Muscle of back (tissue), 11 donors: ENCODE results near the gene SND1. TPM values are rescaled to one million over a fixed set of nuclear protein-coding genes. Genes with fewer than 3 reads are reported as not detected.

Experiments used
- DNase-seq, 3 donors: peaks; one replicate each; pipeline versions ENCODE4 v3.0.0 to v3.0.0-alpha.2; 2013
- polyA plus RNA-seq, 10 donors: library from polyadenylated mRNA; unstranded; fragments of 120-200 nt; gene quantifications; one replicate each; pipeline ENCODE4 v1.2.1, GENCODE V29; 2013; ENCODE audit not compliant: insufficient read length in 10 of 10

Gene SND1
- polyA plus RNA-seq, 10 donors = 79.0 to 120 (median 98.4) TPM

- no peak for DNase-seq
Measured at GRCh38 chr7:127798769-127799372, 146.9 kb downstream of the SND1 start.

GRCh38 chr7:127799535-127800305, 147.7 kb downstream of the SND1 start:
- no peak for DNase-seq

DNA sequence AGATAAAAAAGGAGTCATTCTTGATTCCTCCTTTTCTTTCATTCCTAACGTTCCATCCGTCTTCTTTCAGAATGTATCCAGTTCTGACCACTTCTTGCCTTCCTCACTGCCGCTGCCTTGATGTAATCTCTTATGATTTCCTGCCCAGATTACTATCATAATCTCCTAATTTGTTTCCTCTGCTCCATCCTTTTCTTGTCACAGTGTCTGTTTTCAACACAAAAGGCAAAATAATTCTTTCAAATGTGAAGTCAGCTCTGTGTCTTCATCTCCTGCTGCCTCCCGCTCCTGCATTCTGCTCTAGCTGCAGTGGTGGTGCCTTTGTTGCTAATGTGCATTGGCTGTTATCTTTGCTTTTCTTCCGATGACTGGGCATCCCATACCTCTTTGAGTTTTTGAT, 150.9 kb downstream of the SND1 start:
- no peak for DNase-seq

DNA sequence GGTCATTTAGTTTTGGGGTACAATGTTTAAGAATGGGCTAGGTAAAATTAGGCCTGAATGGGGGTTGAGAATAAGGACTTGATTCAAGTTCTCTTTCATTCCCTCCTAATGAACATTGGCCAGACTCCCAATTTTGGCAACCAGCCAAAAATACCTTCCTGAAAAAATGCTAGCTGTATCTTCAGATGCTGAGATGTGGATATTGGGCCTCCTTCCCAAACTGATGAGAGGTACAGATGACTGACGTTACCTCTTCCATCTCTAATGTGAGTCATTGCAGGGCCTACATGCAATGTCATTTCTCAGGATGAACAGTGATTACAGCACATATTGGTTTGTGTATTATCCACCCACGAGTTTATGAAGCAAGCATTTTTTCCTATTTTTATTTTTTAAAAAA, 151.6 kb downstream of the SND1 start:
- DNase-seq = no peak

DNA sequence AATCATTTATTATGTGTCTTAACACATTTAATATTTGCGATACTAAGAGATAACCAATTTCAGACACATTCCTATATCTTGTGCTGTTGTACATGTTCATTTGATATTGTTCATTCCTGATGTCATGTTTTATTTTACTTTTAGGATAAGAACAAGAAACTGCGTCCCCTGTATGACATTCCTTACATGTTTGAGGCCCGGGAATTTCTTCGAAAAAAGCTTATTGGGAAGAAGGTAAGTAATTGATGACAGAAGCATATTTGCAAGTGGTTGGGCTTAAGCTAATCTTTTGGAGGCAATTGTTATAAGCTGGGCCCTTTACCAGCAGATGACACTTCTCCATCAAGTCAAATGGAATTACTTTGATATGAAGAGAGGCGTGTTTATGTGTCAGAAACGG, 155.3 kb downstream of the SND1 start:
- no peak for DNase-seq

DNA sequence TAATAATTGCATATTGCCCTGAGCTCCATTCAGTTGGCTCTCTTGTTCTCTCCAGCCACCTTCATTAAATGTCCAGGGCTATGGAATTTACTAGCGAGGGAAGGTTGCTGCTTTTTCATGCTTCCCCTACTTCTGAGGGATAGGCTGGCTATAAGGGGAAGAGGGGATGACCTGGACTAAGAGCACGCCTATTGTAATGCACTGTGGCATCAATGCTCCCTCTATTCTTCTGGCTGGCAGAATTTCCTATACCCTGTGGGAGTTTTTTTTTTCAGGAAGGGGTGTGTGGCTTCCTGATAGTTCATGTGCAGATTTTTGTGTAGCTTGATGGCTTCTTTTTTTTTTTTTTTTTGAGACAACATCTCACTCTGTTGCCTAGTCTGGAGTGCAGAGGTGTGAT, 155.8 kb downstream of the SND1 start:
- DNase-seq = no peak

- DNase-seq = peak in 2 of 3 donors; percentile 37 to 41
Measured at GRCh38 chr7:127809261-127809702, 157.3 kb downstream of the SND1 start.

GRCh38 chr7:127810113-127810512, 158.1 kb downstream of the SND1 start:
- no peak for DNase-seq

DNA sequence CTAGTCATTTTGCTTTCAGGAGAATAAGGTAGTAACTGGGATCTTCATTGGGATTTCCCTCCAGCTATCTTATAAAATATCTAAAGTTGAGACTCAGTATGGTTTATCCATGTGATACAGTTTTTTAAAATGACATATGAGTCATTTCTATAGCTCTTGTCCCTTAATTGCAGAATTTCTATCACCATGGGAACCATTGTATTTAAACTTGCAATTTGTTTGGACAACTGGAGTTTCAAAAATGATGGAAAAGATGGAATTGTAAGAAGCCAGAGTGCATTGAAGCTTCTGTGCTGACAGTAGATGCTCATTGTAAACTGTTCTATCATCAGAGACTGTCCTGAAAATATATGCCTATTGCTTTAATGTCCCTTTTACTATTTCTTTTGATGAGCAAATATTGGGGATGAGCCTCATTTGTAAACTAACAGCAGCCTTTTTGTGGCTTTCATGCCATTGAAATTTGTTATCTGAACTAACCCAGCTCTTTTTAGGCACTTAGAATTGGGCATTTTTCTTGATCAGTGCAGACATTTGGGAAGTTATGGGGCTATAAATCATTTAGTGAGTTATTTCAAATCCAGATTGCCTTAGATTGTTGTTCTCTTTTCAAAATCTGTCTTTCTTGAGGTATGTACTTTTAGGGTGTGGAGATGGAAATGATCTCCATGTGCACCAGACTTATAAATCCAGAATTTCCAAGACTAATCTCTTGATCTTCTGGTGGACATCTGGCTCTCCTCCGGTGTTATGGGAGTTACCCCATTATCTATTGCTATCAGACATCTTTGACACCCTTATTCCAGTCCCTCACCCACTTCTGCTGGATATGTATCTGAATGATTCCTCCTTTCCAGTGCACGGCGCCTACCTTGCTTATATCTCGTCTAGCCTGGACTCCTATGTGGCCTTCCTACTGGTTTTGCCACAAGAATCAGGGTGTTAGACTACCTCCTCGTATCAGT, 159.0 kb downstream of the SND1 start:
- DNase-seq = no peak

DNA sequence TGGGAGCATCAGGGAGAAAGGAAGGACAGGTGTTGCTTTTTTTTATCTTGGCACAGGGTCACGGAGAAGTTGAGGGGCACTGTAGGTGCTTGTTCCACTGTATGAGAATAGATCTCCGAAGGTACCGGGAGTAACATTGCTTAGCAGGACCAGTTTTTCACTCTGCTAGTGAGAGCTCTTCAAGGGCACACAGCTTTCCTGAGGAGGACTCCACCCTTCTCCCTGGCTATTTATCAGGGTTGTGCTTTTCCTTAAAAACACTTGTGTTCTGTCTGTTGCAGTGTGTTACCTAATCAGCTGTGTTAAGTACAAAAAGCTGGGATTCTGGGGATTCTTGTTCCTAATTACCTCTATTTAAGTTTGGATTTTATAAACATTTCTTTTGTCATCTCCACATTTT, 160.5 kb downstream of the SND1 start:
- DNase-seq = no peak

- no peak for DNase-seq
Measured at GRCh38 chr7:127813991-127814541, 162.1 kb downstream of the SND1 start.

GRCh38 chr7:127815631-127816145, 163.7 kb downstream of the SND1 start:
- no peak for DNase-seq

DNA sequence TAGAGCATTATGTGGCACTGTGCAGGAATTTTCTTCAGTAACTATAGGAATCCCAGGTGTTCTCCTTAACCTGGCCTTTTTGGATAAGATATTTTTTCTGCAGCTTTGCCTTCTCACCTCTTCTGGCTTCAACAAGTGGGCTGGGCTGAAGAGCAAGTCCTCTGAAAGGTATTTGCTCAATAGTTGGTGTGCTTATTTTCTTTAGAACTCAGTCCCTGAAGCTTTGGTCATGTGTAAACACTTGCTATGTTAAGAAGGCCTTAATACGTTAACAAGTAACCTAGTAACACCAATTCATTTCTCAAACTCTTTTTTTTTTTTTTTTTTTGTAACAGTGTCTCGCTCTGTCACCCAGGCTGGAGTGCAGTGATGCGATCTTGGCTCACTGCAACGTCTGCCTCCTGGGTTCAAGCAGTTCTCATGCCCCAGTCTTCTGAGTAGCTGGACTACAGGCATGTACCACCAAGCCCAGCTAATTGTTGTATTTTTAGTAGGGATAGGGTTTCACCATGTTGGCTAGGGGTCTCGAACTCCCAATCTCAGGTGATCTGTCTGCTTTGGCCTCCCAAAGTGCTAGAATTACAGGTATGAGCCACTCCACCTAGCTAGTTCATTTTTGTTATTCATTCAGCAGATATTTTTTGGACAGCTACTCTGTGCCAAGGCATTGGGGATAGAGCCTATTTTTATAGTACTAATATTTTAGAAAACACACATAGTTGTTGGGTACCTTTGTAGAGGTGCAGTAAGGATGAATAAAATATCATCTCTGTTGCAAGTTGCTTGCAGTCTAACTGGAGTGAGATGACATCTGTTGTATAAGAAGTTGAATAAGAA, 164.6 kb downstream of the SND1 start:
- no peak for DNase-seq

DNA sequence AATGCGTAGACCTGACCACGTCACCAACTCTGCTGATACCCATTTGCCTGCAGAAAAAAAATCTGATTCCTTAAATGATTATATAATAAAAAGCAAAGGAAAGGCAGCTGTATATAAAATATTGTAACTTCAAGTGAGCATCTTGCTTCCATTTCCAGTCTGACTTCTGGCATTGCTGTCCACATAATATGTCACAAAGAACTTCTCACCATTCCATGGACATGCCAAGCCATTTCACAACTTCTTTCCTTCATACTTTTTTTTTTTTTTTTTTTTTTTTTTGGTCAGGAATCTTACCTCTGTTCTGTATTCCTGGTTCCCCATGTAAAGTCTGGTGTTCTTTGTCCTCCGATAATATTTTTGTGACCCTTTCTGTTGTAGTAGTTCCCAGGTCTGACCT, 165.5 kb downstream of the SND1 start:
- no peak for DNase-seq

GRCh38 chr7:127818306-127818705, 166.3 kb downstream of the SND1 start:
- no peak for DNase-seq

GRCh38 chr7:127819975-127820731, 168.2 kb downstream of the SND1 start:
- DNase-seq = peak in 1 of 3 donors; percentile 29

DNA sequence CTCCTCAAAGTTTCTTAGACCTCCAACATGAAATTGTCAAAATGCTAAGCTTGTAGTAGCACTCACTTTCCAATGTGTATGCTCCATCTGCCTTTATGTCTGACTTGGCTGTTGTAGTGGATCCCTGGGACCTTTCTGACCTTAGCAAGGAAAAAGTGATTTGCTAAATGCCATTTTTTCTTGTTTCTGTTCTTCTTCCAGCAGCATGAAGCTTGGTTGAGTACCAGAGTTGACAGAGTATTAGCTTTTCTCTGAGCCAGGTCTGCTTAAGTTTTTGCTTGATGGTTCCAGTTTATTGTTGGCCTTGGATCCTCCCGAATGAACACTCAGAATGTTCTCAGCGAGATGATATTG, 168.7 kb downstream of the SND1 start:
- DNase-seq = no peak

GRCh38 chr7:127821146-127821545, 169.2 kb downstream of the SND1 start:
- no peak for DNase-seq

- DNase-seq = no peak
Measured at GRCh38 chr7:127822822-127823508, 171.0 kb downstream of the SND1 start.

DNA sequence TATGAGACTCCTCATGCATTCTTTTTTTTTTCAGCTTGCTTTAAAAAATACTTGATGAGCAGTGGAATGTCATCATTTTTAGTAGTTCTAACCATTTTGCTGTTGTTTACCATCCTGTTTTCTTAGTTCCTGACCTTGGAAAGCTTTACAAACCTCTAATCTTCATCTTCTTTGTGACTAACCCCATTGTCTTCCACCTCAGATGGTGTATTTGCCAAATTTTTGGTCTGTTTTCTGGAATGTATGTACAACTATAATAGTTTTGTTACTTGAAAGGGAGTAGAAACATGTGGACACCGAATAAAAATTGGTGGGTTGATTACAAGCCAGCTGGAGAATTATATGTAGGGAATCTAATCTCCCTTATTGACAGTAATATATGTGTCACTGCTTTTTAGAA, 172.7 kb downstream of the SND1 start:
- DNase-seq = no peak
